Muscle of arm (tissue), 12 donors: ENCODE data around the gene HPD. TPM values are rescaled to one million over a fixed set of nuclear protein-coding genes. Genes with fewer than 3 reads are reported as not detected.

Experiments used
- polyA plus RNA-seq, 12 donors: library from polyadenylated mRNA; unstranded; fragments of 120-200 nt; gene quantifications; one replicate each; pipeline ENCODE4 v1.2.1, GENCODE V29; 2013; ENCODE audit not compliant: insufficient read length in 12 of 12

Gene HPD
- polyA plus RNA-seq, 12 donors = 0.13 to 0.67 (median 0.22) TPM; not detected in 7

Other genes with a start within 250 kb of the HPD start
- 10 to 100 TPM in 11 of 12 donors, not detected in 1; 24.7 to 58.2 (median 31.6) TPM for gene ORAI1, start 232.3 kb downstream of the HPD start, polyA plus RNA-seq
- gene MORN3, start 189.2 kb downstream of the HPD start, polyA plus RNA-seq = 1 to 10 TPM in 1 of 12 donors, under 1 TPM in 9, not detected in 2; 0.08 to 2.2 (median 0.27) TPM
- 10 to 100 TPM in 11 of 12 donors, not detected in 1; 11.1 to 29.8 (median 19.1) TPM for gene TMEM120B, start 146.1 kb downstream of the HPD start, polyA plus RNA-seq
- gene RHOF, start 65.2 kb downstream of the HPD start, polyA plus RNA-seq = 10 to 100 TPM in 1 of 12 donors, 1 to 10 TPM in 9, under 1 TPM in 1, not detected in 1; 0.43 to 23.3 (median 1.6) TPM
- 10 to 100 TPM in 3 of 12 donors, 1 to 10 TPM in 8, not detected in 1; 6.7 to 20.2 (median 8.1) TPM for gene SETD1B, start 54.9 kb downstream of the HPD start, polyA plus RNA-seq
- gene PSMD9, start 29.9 kb upstream of the HPD start, polyA plus RNA-seq = 10 to 100 TPM in 11 of 12 donors, not detected in 1; 34.6 to 46.5 (median 41.9) TPM
- gene CFAP251, start 59.7 kb upstream of the HPD start, polyA plus RNA-seq = 1 to 10 TPM in 7 of 12 donors, under 1 TPM in 3, not detected in 2; 0.57 to 2.2 (median 1.2) TPM
- 10 to 100 TPM in 11 of 12 donors, not detected in 1; 13.0 to 22.2 (median 15.7) TPM for gene BCL7A, start 163.0 kb upstream of the HPD start, polyA plus RNA-seq
- gene MLXIP, start 219.9 kb upstream of the HPD start, polyA plus RNA-seq = 100 to 1,000 TPM in 1 of 12 donors, 10 to 100 TPM in 11; 19.4 to 228 (median 32.2) TPM